ENCODE results near the gene SDHA.

Gene SDHA

DNA sequence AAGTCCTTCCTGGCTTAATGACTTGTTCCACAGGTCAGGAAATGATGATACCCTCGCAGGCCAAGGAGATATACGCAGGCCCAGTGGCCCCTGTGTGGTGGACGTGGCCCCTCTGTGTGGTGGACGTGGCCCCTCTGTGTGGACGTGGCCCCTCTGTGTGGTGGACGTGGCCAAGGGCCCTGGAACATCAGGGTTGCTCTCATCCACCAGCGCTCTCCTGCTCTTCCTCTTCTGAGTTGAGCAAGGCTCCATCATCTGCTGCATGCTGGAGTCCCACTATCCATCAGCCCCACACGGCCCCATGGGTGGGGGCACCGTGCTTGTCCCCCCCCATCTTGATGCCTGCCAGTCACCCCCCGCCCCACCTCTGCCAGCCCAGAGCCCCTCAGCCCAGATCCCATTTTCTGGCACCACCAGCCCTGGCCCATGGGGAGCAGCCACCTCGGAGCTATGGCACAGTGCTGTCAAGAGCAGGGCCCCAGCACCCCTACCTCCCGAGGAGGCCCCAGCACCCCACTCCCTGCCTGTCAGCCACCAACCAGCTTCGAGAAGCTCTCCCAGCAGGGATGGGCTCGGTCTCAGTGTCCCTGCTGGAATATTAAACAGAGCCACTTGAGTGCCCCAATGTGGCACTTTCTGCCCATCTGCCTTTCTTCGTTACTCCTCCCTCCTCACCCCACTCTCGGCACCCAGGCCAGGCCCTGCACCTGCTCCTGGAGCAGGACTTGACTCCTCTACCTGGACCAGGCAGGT is 18.7 kb upstream of the SDHA start:
- WGBS (ENCODE audit: insufficient coverage), result 95% methylated on average over 13 of the region's 16 CpGs
- Histone ChIP-seq H3K27me3 (replicated peaks in 2 of 5; ENCODE audit: control insufficient read depth in 4 of 5, insufficient read depth in 5 of 5, low read length in 4 of 5) (no peaks in the 10 kb centered on the region), H3K9me3 (ENCODE audit: control extremely low read depth in 1 of 5, control insufficient read depth in 4 of 5, insufficient read depth in 2 of 5, low read depth in 1 of 5, low read length in 4 of 5) (no peaks in the 10 kb centered on the region), H3K27ac (ENCODE audit: insufficient read depth in 1 of 2, low read depth in 1 of 2, low read length in 2 of 2, poor library complexity in 1 of 2, severe bottlenecking in 2 of 2) (no peak overlapping the region), H3K4me1 (ENCODE audit: control extremely low read depth in 1 of 4, control insufficient read depth in 4 of 4, insufficient read depth in 4 of 4, low read length in 3 of 4) (no peaks in the 10 kb centered on the region), H3K36me3 (ENCODE audit: control insufficient read depth in 4 of 4, insufficient read depth in 4 of 4, low read length in 3 of 4) (peaks cover 6 to 16% (median 13%) of the 10 kb centered on the region in 4 experiments), H3K4me3 (ENCODE audit: control insufficient read depth in 1 of 7, extremely low read depth in 1 of 7, insufficient read depth in 4 of 7, low read depth in 2 of 7, low read length in 6 of 7) (no peak overlapping the region)
- no peak for DNase-seq
- POLR2A ChIA-PET, result no interaction called here
- CTCF ChIA-PET, result interaction anchor here (0.7 to 2.8 kb wide), 3 partner anchors 8 to 20 kb away, joined by 3 to 11 read pairs (median 3); no protein-coding TSS in a partner anchor

- Histone ChIP-seq H3K27ac (ENCODE audit: insufficient read depth in 1 of 2, low read depth in 1 of 2, low read length in 2 of 2, poor library complexity in 1 of 2, severe bottlenecking in 2 of 2) (no peak overlapping the region), H3K27me3 (replicated peaks in 2 of 5; ENCODE audit: control insufficient read depth in 4 of 5, insufficient read depth in 5 of 5, low read length in 4 of 5) (no peaks in the 10 kb centered on the region), H3K4me3 (ENCODE audit: control insufficient read depth in 1 of 7, extremely low read depth in 1 of 7, insufficient read depth in 4 of 7, low read depth in 2 of 7, low read length in 6 of 7) (no peak overlapping the region), H3K4me1 (ENCODE audit: control extremely low read depth in 1 of 4, control insufficient read depth in 4 of 4, insufficient read depth in 4 of 4, low read length in 3 of 4) (no peaks in the 10 kb centered on the region), H3K36me3 (ENCODE audit: control insufficient read depth in 4 of 4, insufficient read depth in 4 of 4, low read length in 3 of 4) (peaks cover 6 to 23% (median 17%) of the 10 kb centered on the region in 4 experiments), H3K9me3 (ENCODE audit: control extremely low read depth in 1 of 5, control insufficient read depth in 4 of 5, insufficient read depth in 2 of 5, low read depth in 1 of 5, low read length in 4 of 5) (no peaks in the 10 kb centered on the region)
- ChIA-PET CTCF (interaction anchor here (2.8 kb wide), 1 partner anchor 12 kb away, joined by 11 read pairs; no protein-coding TSS in a partner anchor), POLR2A (interaction anchor here (0.6 kb wide), 1 partner anchor 109 kb away, joined by 3 read pairs; no protein-coding TSS in a partner anchor)
- WGBS (ENCODE audit: insufficient coverage), result 97% methylated on average over 22 of the region's 23 CpGs
- no peak for DNase-seq
Measured at GRCh38 chr5:199950-200645, 18.0 kb upstream of the SDHA start.

DNA sequence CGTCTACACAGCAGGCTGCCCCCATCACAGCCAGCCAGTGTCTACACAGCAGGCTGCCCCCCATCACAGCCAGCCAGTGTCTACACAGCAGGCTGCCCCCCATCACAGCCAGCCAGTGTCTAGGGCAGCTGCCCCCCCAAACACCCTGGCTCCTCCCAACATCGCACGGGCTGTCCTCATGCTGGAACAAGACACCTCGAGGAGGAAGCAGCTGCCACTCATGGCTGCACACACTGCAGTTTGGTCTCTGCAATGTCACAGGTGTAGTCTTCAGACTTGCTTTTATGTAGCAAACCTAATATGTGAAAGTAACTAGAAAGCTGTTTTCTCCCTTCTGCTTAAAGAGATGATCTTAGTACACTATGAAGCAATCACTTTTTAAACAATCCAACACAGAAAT is 17.1 kb upstream of the SDHA start:
- Histone ChIP-seq H3K4me3 (ENCODE audit: control insufficient read depth in 1 of 7, extremely low read depth in 1 of 7, insufficient read depth in 4 of 7, low read depth in 2 of 7, low read length in 6 of 7) (no peak overlapping the region), H3K4me1 (ENCODE audit: control extremely low read depth in 1 of 4, control insufficient read depth in 4 of 4, insufficient read depth in 4 of 4, low read length in 3 of 4) (no peaks in the 10 kb centered on the region), H3K27me3 (replicated peaks in 2 of 5; ENCODE audit: control insufficient read depth in 4 of 5, insufficient read depth in 5 of 5, low read length in 4 of 5) (no peaks in the 10 kb centered on the region), H3K9me3 (ENCODE audit: control extremely low read depth in 1 of 5, control insufficient read depth in 4 of 5, insufficient read depth in 2 of 5, low read depth in 1 of 5, low read length in 4 of 5) (no peaks in the 10 kb centered on the region), H3K27ac (ENCODE audit: insufficient read depth in 1 of 2, low read depth in 1 of 2, low read length in 2 of 2, poor library complexity in 1 of 2, severe bottlenecking in 2 of 2) (no peak overlapping the region), H3K36me3 (ENCODE audit: control insufficient read depth in 4 of 4, insufficient read depth in 4 of 4, low read length in 3 of 4) (peaks cover 8 to 31% (median 20%) of the 10 kb centered on the region in 4 experiments)
- DNase-seq, result no peak
- whole genome bisulfite sequencing (ENCODE audit: insufficient coverage), result 65% methylated on average over 3 of the region's 4 CpGs
- CTCF ChIA-PET, result interaction anchor here (2.8 kb wide), 1 partner anchor 13 kb away, joined by 11 read pairs; no protein-coding TSS in a partner anchor
- POLR2A ChIA-PET, result interaction anchor here (0.6 kb wide), 1 partner anchor 108 kb away, joined by 3 read pairs; no protein-coding TSS in a partner anchor

GRCh38 chr5:201672-202071 is 16.4 kb upstream of the SDHA start:
- H3K27ac ChIP-seq (ENCODE audit: insufficient read depth in 1 of 2, low read depth in 1 of 2, low read length in 2 of 2, poor library complexity in 1 of 2, severe bottlenecking in 2 of 2), result no peak overlapping the region
- H3K4me1 ChIP-seq (ENCODE audit: control extremely low read depth in 1 of 4, control insufficient read depth in 4 of 4, insufficient read depth in 4 of 4, low read length in 3 of 4), result no peaks in the 10 kb centered on the region
- H3K4me3 ChIP-seq (ENCODE audit: control insufficient read depth in 1 of 7, extremely low read depth in 1 of 7, insufficient read depth in 4 of 7, low read depth in 2 of 7, low read length in 6 of 7), result no peak overlapping the region
- no peaks in the 10 kb centered on the region for H3K27me3 ChIP-seq (replicated peaks in 2 of 5; ENCODE audit: control insufficient read depth in 4 of 5, insufficient read depth in 5 of 5, low read length in 4 of 5)
- no peak for DNase-seq
- WGBS (ENCODE audit: insufficient coverage), result 96% methylated on average over 8 of the region's 8 CpGs
- peaks cover 8 to 38% (median 24%) of the 10 kb centered on the region in 4 experiments for H3K36me3 ChIP-seq (ENCODE audit: control insufficient read depth in 4 of 4, insufficient read depth in 4 of 4, low read length in 3 of 4)
- CTCF ChIA-PET, result interaction anchor here (0.8 to 1.7 kb wide), 2 partner anchors 13 to 17 kb away, joined by 3 read pairs; no protein-coding TSS in a partner anchor
- H3K9me3 ChIP-seq (ENCODE audit: control extremely low read depth in 1 of 5, control insufficient read depth in 4 of 5, insufficient read depth in 2 of 5, low read depth in 1 of 5, low read length in 4 of 5), result no peaks in the 10 kb centered on the region
- POLR2A ChIA-PET, result no interaction called here

GRCh38 chr5:203246-203930 is 14.7 kb upstream of the SDHA start:
- H3K9me3 ChIP-seq (ENCODE audit: control extremely low read depth in 1 of 5, control insufficient read depth in 4 of 5, insufficient read depth in 2 of 5, low read depth in 1 of 5, low read length in 4 of 5), result no peaks in the 10 kb centered on the region
- POLR2A ChIA-PET, result no interaction called here
- CTCF ChIA-PET, result interaction anchor here (1.1 to 1.7 kb wide), 3 partner anchors 11 to 15 kb away, joined by 3 to 4 read pairs (median 3); no protein-coding TSS in a partner anchor
- no peak overlapping the region for H3K4me3 ChIP-seq (ENCODE audit: control insufficient read depth in 1 of 7, extremely low read depth in 1 of 7, insufficient read depth in 4 of 7, low read depth in 2 of 7, low read length in 6 of 7)
- peaks cover 8 to 53% (median 32%) of the 10 kb centered on the region in 4 experiments for H3K36me3 ChIP-seq (ENCODE audit: control insufficient read depth in 4 of 4, insufficient read depth in 4 of 4, low read length in 3 of 4)
- no peaks in the 10 kb centered on the region for H3K4me1 ChIP-seq (ENCODE audit: control extremely low read depth in 1 of 4, control insufficient read depth in 4 of 4, insufficient read depth in 4 of 4, low read length in 3 of 4)
- no peak overlapping the region for H3K27ac ChIP-seq (ENCODE audit: insufficient read depth in 1 of 2, low read depth in 1 of 2, low read length in 2 of 2, poor library complexity in 1 of 2, severe bottlenecking in 2 of 2)
- no peaks in the 10 kb centered on the region for H3K27me3 ChIP-seq (replicated peaks in 2 of 5; ENCODE audit: control insufficient read depth in 4 of 5, insufficient read depth in 5 of 5, low read length in 4 of 5)
- WGBS (ENCODE audit: insufficient coverage), result 95% methylated on average over 26 of the region's 26 CpGs
- DNase-seq, result no peak

DNA sequence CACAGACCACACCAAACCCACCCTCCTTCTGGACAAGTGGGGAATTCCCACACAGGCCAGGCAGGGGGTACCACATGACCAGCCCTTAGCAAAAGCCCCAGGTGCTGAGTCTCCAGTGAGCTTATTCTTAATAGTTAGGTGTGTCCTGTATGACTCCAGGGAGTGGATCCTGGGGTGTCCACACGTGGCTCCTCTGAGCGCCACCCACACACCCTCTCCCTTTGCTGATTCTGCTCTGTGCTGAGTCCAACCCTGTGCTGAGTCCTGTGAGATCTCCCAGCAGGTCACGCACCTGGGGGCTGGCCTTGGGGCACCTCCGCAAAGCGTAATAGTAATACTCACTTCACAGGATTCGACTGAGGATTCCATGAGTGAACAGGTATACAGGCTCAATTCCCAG is 14.1 kb upstream of the SDHA start:
- Histone ChIP-seq H3K27ac (ENCODE audit: insufficient read depth in 1 of 2, low read depth in 1 of 2, low read length in 2 of 2, poor library complexity in 1 of 2, severe bottlenecking in 2 of 2) (no peak overlapping the region), H3K36me3 (ENCODE audit: control insufficient read depth in 4 of 4, insufficient read depth in 4 of 4, low read length in 3 of 4) (peaks cover 6 to 50% (median 32%) of the 10 kb centered on the region in 4 experiments), H3K4me1 (ENCODE audit: control extremely low read depth in 1 of 4, control insufficient read depth in 4 of 4, insufficient read depth in 4 of 4, low read length in 3 of 4) (no peaks in the 10 kb centered on the region), H3K4me3 (ENCODE audit: control insufficient read depth in 1 of 7, extremely low read depth in 1 of 7, insufficient read depth in 4 of 7, low read depth in 2 of 7, low read length in 6 of 7) (no peak overlapping the region), H3K27me3 (replicated peaks in 2 of 5; ENCODE audit: control insufficient read depth in 4 of 5, insufficient read depth in 5 of 5, low read length in 4 of 5) (no peaks in the 10 kb centered on the region), H3K9me3 (ENCODE audit: control extremely low read depth in 1 of 5, control insufficient read depth in 4 of 5, insufficient read depth in 2 of 5, low read depth in 1 of 5, low read length in 4 of 5) (no peaks in the 10 kb centered on the region)
- CTCF ChIA-PET, result interaction anchor here (1.1 kb wide), 2 partner anchors 10 to 15 kb away, joined by 3 to 4 read pairs; no protein-coding TSS in a partner anchor
- DNase-seq, result no peak
- POLR2A ChIA-PET, result no interaction called here
- 100% methylated on average over 2 of the region's 6 CpGs for WGBS (ENCODE audit: insufficient coverage)

Data from common myeloid progenitor, CD34-positive (primary cell).